ENCODE data around the gene UTP14C.

- TF ChIP-seq, protein P1, sequence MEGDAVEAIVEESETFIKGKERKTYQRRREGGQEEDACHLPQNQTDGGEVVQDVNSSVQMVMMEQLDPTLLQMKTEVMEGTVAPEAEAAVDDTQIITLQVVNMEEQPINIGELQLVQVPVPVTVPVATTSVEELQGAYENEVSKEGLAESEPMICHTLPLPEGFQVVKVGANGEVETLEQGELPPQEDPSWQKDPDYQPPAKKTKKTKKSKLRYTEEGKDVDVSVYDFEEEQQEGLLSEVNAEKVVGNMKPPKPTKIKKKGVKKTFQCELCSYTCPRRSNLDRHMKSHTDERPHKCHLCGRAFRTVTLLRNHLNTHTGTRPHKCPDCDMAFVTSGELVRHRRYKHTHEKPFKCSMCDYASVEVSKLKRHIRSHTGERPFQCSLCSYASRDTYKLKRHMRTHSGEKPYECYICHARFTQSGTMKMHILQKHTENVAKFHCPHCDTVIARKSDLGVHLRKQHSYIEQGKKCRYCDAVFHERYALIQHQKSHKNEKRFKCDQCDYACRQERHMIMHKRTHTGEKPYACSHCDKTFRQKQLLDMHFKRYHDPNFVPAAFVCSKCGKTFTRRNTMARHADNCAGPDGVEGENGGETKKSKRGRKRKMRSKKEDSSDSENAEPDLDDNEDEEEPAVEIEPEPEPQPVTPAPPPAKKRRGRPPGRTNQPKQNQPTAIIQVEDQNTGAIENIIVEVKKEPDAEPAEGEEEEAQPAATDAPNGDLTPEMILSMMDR (IDR thresholded peaks at IDR 0.05) = no peak
- TF ChIP-seq POLR2A (IDR thresholded peaks at IDR 0.05) = no peak
These were observed 1.7 kb downstream of the UTP14C start for GRCh38 chr13:52026246-52026626.

All from body of pancreas (tissue), 4 donors.